Ovary (tissue), 9 donors: ENCODE measurements around the gene CIZ1. TPM values are rescaled to one million over a fixed set of nuclear protein-coding genes. Genes with fewer than 3 reads are reported as not detected.

ENCODE experiments used
- DNase-seq, 5 donors: peaks; one replicate each; pipeline ENCODE4 v3.0.0-alpha.2; 2019 to 2020
- H3K27ac ChIP-seq, 2 donors: fragments of 200-600 bp; one replicate each; pipeline versions ENCODE4 v1.5.1 to v1.8.0; 2019 to 2022
- H3K27me3 ChIP-seq: fragments of 200-600 bp; one replicate; pipeline ENCODE4 v1.8.0; 2022
- H3K36me3 ChIP-seq: fragments of 200-600 bp; sonication (generic); one replicate; pipeline ENCODE4 v1.5.1; 2019
- H3K4me1 ChIP-seq: one replicate; pipeline ENCODE4 v1.8.1; 2013; ENCODE audit warnings: mild to moderate bottlenecking, moderate library complexity; ENCODE audit not compliant: insufficient read depth
- H3K4me3 ChIP-seq: fragments of 200-600 bp; sonication (generic); one replicate; pipeline ENCODE4 v1.5.1; 2017
- H3K9me3 ChIP-seq, 2 donors: fragments of 200-600 bp in 1 of 2; sonication (generic) in 1 of 2; one replicate each; pipeline versions ENCODE4 v1.5.1 to v1.8.1; 2013 to 2019; ENCODE audit warnings: mild to moderate bottlenecking in 1 of 2, moderate library complexity in 1 of 2
- CTCF ChIP-seq, 3 donors: fragments of 450-650 bp in 2 of 3; fragments of 200-600 bp in 1 of 3; IDR thresholded peaks; one replicate each; pipeline versions ENCODE4 v1.5.1 to v1.8.0; 2016 to 2022; ENCODE audit warnings: antibody characterized with exemption in 3 of 3, mild to moderate bottlenecking in 1 of 3
- EP300 ChIP-seq: sonication (generic); formaldehyde crosslinking; IDR thresholded peaks from one replicate; pipeline ENCODE4 v1.6.1; 2017; ENCODE audit warnings: antibody characterized with exemption
- POLR2A ChIP-seq: fragments of 450-650 bp; IDR thresholded peaks from one replicate; pipeline ENCODE4 v1.6.1; 2017; ENCODE audit warnings: antibody characterized with exemption, mild to moderate bottlenecking, moderate library complexity
- WGBS, 3 donors: extraction: QIAGEN DNeasy Blood & Tissue Kit in 1 of 3; methylation state at CpG; one replicate each; pipeline versions ENCODE4 v1.1.5 to v1.1.7; 2013 to 2017; 5-methylcytosine and 5-hydroxymethylcytosine counted together
- intact Hi-C, 4 donors: fragments of 100-400 bp; cut with DNase I; formaldehyde crosslinking; loops; one replicate each; pipeline versions ENCODE4 v1.11.0 to v1.15.1; 2022 to 2023
- polyA plus RNA-seq, 2 donors: library from polyadenylated mRNA; stranded (reverse); fragments of 200-250 nt in 1 of 2; fragments of 350-450 nt in 1 of 2; fragmentation: Illumina TruSeq in 1 of 2; extraction: RNeasy Lipid Tissue Mini Kit (QIAGEN cat#74804) in 1 of 2; gene quantifications; one replicate each; pipeline ENCODE4 v1.2.3, GENCODE V29; 2013 to 2014
- total RNA-seq, 7 donors: library from RNA; depleted of rRNA in 2 of 7; stranded (reverse); fragments of >200 nt in 2 of 7; fragmentation: NEBNext Ultra II Directional in 3 of 7; extraction: Animal tissue kit (Norgen Biotek cat#: 25700) in 3 of 7; gene quantifications; one replicate each; pipeline versions ENCODE4 v1.1.0 to v1.2.4, GENCODE V29; 2016 to 2023
- donor health status: DM: no; HTN: no; CAD: no; lungs with moderate emphysema.
- donor health status: DM: no; HTN: no; CAD: no.
- donor health status: Bipolar disorder and iron deficiency.
- donor health status: DM: yes; HTN: yes; CAD: no.
- donor health status: DM: no; HTN: no; CAD: no.
- donor health status: DM: yes; HTN: yes; CAD: no.

Gene CIZ1
- total and polyA plus RNA-seq, 9 donors: 53.1 to 185 (median 138) TPM

GRCh38 chr9:128180001-128180400 lies 11.4 kb downstream of the CIZ1 start:
- WGBS, 3 donors: 91 to 93% (median 91%) methylated on average over 8 of the region's 8 CpGs

GRCh38 chr9:128178806-128179431 lies 12.5 kb downstream of the CIZ1 start:
- no peak for DNase-seq
- 97 to 100% (median 97%) methylated on average over 11 of the region's 11 CpGs for WGBS, 3 donors
- TF ChIP-seq CTCF (IDR thresholded peaks at IDR 0.05) (no peak), EP300 (no peak), POLR2A (no peak)
- Histone ChIP-seq H3K4me3 (no peak overlapping the region), H3K9me3 (no peaks in the 10 kb centered on the region), H3K27ac (no peak overlapping the region), H3K27me3 (no peaks in the 10 kb centered on the region), H3K36me3 (no peaks in the 10 kb centered on the region), H3K4me1 (peaks cover 2% of the 10 kb centered on the region)
- intact Hi-C loops: no loop called here

More at GRCh38 chr9:128180001-128180400, 11.4 kb downstream of the CIZ1 start:
- Histone ChIP-seq H3K27ac (no peak overlapping the region), H3K9me3 (no peaks in the 10 kb centered on the region), H3K27me3 (no peaks in the 10 kb centered on the region), H3K4me1 (peaks cover 2% of the 10 kb centered on the region), H3K36me3 (no peaks in the 10 kb centered on the region), H3K4me3 (no peak overlapping the region)
- intact Hi-C loops: no loop called here
- no peak for DNase-seq
- TF ChIP-seq EP300: no peak
- no peak for TF ChIP-seq POLR2A
- no peak for TF ChIP-seq CTCF (IDR thresholded peaks at IDR 0.05)

- no peaks in the 10 kb centered on the region for H3K9me3 ChIP-seq
- H3K4me3 ChIP-seq: no peak overlapping the region
- peaks cover 2% of the 10 kb centered on the region for H3K4me1 ChIP-seq
- TF ChIP-seq CTCF (IDR thresholded peaks at IDR 0.05): no peak
- no peak for TF ChIP-seq EP300
- TF ChIP-seq POLR2A: no peak
- peak in 2 of 5 donors; percentile 56 to 59 for DNase-seq
- no peaks in the 10 kb centered on the region for H3K36me3 ChIP-seq
- WGBS, 3 donors: 64 to 71% (median 68%) methylated on average over 2 of the region's 2 CpGs
- H3K27ac ChIP-seq: peak overlapping the region in 1 of 2 donors; percentile 57
- H3K27me3 ChIP-seq: no peaks in the 10 kb centered on the region
- intact Hi-C loops: no loop called here
Observed at GRCh38 chr9:128175726-128176125, 15.6 kb downstream of the CIZ1 start.

- TF ChIP-seq CTCF (IDR thresholded peaks at IDR 0.05): no peak
- no peak for TF ChIP-seq EP300
- TF ChIP-seq POLR2A: no peak
- Histone ChIP-seq H3K27ac (peak overlapping the region in 1 of 2 donors; percentile 70), H3K36me3 (no peaks in the 10 kb centered on the region), H3K9me3 (no peaks in the 10 kb centered on the region), H3K4me1 (peaks cover 2% of the 10 kb centered on the region), H3K4me3 (no peak overlapping the region), H3K27me3 (no peaks in the 10 kb centered on the region)
- intact Hi-C loops: no loop called here
- no peak for DNase-seq
- WGBS, 3 donors: 19 to 39% (median 20%) methylated on average over 8 of the region's 8 CpGs
Observed at GRCh38 chr9:128175102-128175563, 16.2 kb downstream of the CIZ1 start.
